HFF-Myc (cell line): ENCODE measurements around the gene IDH2.

Experiments used
- DNase-seq: peaks from one replicate; pipeline ENCODE4 v3.0.0-alpha.2; 2011; ENCODE audit warnings: low read depth; ENCODE audit errors: extremely low read depth
- H3K4me3 ChIP-seq: replicated peaks from 2 replicates; pipeline ENCODE4 v1.5.1; 2011; ENCODE audit warnings: low read depth, mild to moderate bottlenecking, control low read depth, low read length
- CTCF ChIP-seq: IDR thresholded peaks from 2 replicates; pipeline ENCODE4 v1.5.1; 2012; ENCODE audit warnings: mild to moderate bottlenecking, low read depth, low read length, control low read depth; ENCODE audit errors: missing control alignments

The IDH2 gene

DNA sequence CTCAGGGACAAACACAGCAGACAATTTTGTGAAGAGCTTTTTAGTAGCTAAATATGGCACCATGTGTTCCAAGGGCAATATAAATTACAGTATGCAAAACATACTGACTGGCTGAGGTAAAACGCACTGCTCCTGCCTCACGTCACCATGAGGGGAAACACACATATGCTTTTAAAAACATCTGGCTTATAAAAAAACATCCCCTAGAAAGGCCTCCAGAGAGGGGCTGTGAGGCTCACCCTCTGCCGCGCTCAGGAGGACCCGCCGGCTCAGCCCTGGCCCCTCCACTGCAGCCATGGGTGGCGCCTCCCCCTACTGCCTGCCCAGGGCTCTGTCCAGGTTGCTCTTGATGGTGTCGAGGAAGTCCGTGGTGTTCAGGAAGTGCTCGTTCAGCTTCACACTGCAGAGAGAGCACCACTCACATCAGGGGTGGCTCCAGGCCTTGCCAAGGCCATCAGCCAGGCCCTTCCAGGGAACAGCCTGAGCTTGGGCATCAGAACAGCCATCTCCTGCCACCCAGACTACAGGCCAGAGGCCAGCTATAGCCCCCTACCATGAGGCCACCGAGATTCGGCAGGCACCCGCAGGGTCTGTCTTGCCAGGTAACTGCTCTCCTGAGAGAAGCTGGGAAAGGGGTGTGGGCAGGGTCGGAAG is 18.2 kb downstream of the IDH2 start:
- no peak for TF ChIP-seq CTCF
- DNase-seq = no peak
- no peak overlapping the region for H3K4me3 ChIP-seq

- TF ChIP-seq CTCF = no peak
- no peak overlapping the region for H3K4me3 ChIP-seq
- DNase-seq = no peak
Observed at GRCh38 chr15:90083419-90083818, 18.8 kb downstream of the IDH2 start.

DNA sequence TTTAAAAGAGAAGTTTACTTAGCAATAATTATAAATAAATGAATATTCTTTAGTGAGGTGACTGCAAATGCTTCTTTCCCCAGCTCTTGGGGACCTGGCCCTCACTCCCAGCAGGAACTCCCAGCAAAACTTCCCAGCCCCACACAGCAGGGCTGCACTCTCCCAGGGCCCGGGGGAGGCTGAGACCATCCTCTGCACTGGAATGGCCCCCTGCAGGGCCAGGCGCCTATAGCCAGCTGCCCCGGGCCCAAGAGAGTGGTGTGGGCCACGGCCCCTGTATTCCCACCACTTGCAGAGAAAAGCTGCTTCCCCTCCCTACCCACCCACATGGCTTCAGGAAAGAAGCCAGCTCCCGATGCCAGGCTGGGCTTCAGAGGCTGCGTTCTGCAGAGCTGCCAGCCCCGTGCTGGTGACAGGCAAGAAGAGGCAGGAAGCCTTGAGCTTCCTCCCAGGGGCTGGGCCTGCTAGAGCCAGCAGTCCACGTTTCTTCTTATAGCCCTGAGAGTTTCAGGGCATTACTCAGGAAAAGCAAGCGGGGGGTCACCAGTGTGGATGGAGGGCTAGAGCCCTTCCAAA is 20.0 kb downstream of the IDH2 start:
- TF ChIP-seq CTCF = no peak
- DNase-seq = no peak
- H3K4me3 ChIP-seq = no peak overlapping the region

DNA sequence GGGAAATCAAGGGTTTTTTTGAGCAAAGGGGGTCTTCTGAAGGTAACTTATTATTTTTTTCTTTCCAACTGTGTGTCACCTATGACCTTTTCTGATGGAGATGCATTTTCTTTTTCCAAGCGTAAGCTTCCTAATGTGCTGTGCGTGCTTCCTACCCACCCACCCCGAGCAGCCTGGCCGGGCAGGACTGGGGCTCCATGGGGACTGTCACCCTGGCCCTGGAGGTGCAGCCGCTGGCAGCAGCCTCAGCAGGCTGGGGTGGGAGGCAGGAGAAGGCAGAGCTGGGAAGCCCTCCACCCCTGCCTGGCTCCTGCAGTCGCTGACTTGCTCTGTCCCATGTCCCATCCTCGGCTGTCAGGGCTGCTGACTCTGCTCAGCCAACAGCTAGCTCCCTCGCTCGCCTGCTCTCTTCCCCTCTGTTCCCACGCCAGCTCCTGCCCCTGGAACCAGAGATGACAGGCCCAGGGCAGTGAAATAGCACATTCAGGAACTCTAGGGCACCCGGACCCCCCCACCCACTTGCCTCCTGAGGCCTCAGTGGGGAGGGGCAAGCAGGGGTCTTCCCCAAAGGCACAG is 21.4 kb downstream of the IDH2 start:
- TF ChIP-seq CTCF = no peak
- H3K4me3 ChIP-seq = no peak overlapping the region
- DNase-seq = no peak

- DNase-seq = no peak
- TF ChIP-seq CTCF = no peak
- H3K4me3 ChIP-seq = no peak overlapping the region
Observed at GRCh38 chr15:90080458-90080755, 21.9 kb downstream of the IDH2 start.

- no peak for DNase-seq
Observed at GRCh38 chr15:90079619-90080457, 22.4 kb downstream of the IDH2 start.

More at GRCh38 chr15:90079619-90080457, 22.4 kb downstream of the IDH2 start:
- no peak overlapping the region for H3K4me3 ChIP-seq
- no peak for TF ChIP-seq CTCF
